BLaER1 (cell line): ENCODE data around the gene PTPRN.

Experiments
- H3K27ac ChIP-seq: shearing (Covaris generic); formaldehyde crosslinking; 2 replicates; pipeline ENCODE4 v1.8.1; 2022
- H3K27me3 ChIP-seq: shearing (Covaris generic); formaldehyde crosslinking; 2 replicates; pipeline ENCODE4 v1.8.1; 2022
- H3K36me3 ChIP-seq: shearing (Covaris generic); formaldehyde crosslinking; 2 replicates; pipeline ENCODE4 v1.8.1; 2022
- H3K4me1 ChIP-seq: shearing (Covaris generic); formaldehyde crosslinking; 2 replicates; pipeline ENCODE4 v1.8.1; 2022
- H3K4me2 ChIP-seq: shearing (Covaris generic); formaldehyde crosslinking; 2 replicates; pipeline ENCODE4 v1.8.1; 2022
- H3K4me3 ChIP-seq: shearing (Covaris generic); formaldehyde crosslinking; 2 replicates; pipeline ENCODE4 v1.8.1; 2022
- H3K9ac ChIP-seq: shearing (Covaris generic); formaldehyde crosslinking; 2 replicates; pipeline ENCODE4 v1.8.1; 2022
- H3K9me3 ChIP-seq: shearing (Covaris generic); formaldehyde crosslinking; 2 replicates; pipeline ENCODE4 v1.8.1; 2022
- H4K20me1 ChIP-seq: shearing (Covaris generic); formaldehyde crosslinking; 2 replicates; pipeline ENCODE4 v1.8.1; 2022
- Cebpa-rat ChIP-seq: shearing (Covaris generic); IDR thresholded peaks from 2 replicates; pipeline ENCODE4 v1.8.1; 2022

The PTPRN gene

GRCh38 chr2:219254590-219255201, 54.5 kb downstream of the PTPRN start:
- peaks cover 16% of the 10 kb centered on the region; the same call in 1 of the 2 replicates for H3K27me3 ChIP-seq
- TF ChIP-seq Cebpa-rat, result 0 out of 2 replicates have a peak, but pooled peaks have one; percentile 25
- H3K36me3 ChIP-seq, result peaks cover 10% of the 10 kb centered on the region; the same call in 1 of the 2 replicates
- H3K4me3 ChIP-seq, result peak overlapping the region; percentile 71
- H3K27ac ChIP-seq, result peak overlapping the region; percentile 67
- H4K20me1 ChIP-seq, result no peaks in the 10 kb centered on the region
- H3K9me3 ChIP-seq, result no peaks in the 10 kb centered on the region
- peak overlapping the region; percentile 42; the same call in 1 of the 2 replicates for H3K9ac ChIP-seq
- H3K4me2 ChIP-seq, result peak overlapping the region; percentile 98
- peaks cover 57% of the 10 kb centered on the region for H3K4me1 ChIP-seq

GRCh38 chr2:219253753-219254589, 55.2 kb downstream of the PTPRN start, which contains the start of gene TUBA4A:
TUBA4A (minus strand) TSS chr2:219253918; CDS start chr2:219253858, 60 bp downstream.
- Histone ChIP-seq H3K4me2 (peak within 1 kb of the TSS; percentile 98), H3K27me3 (peaks cover 16% of the 10 kb centered on the region; the same call in 1 of the 2 replicates), H4K20me1 (0 out of 2 replicates have a peak, but pooled peaks cover 2% of the 10 kb centered on the region), H3K9ac (peak within 1 kb of the TSS; percentile 71), H3K4me3 (peak within 1 kb of the TSS; percentile 71), H3K27ac (peak within 1 kb of the TSS; percentile 67), H3K9me3 (no peaks in the 10 kb centered on the region), H3K4me1 (peaks cover 64% of the 10 kb centered on the region), H3K36me3 (peaks cover 10% of the 10 kb centered on the region; the same call in 1 of the 2 replicates)
- TF ChIP-seq Cebpa-rat, result no peak

GRCh38 chr2:219252900-219253752, 56.1 kb downstream of the PTPRN start, which contains the start of gene TUBA4B:
TUBA4B (plus strand) TSS chr2:219253243; CDS start chr2:219253408, 165 bp downstream.
- Histone ChIP-seq H3K4me1 (peaks cover 72% of the 10 kb centered on the region), H3K27me3 (peaks cover 16% of the 10 kb centered on the region; the same call in 1 of the 2 replicates), H3K9me3 (no peaks in the 10 kb centered on the region), H3K4me2 (peak within 1 kb of the TSS; percentile 98), H3K4me3 (peak within 1 kb of the TSS; percentile 71), H4K20me1 (0 out of 2 replicates have a peak, but pooled peaks cover 5% of the 10 kb centered on the region), H3K27ac (peak within 1 kb of the TSS; percentile 67), H3K9ac (peak within 1 kb of the TSS; percentile 71), H3K36me3 (peaks cover 13% of the 10 kb centered on the region; the same call in 1 of the 2 replicates)
- TF ChIP-seq Cebpa-rat, result no peak

GRCh38 chr2:219252570-219252899, 56.7 kb downstream of the PTPRN start:
- Histone ChIP-seq H3K27ac (peak overlapping the region; percentile 67; the same call in 1 of the 2 replicates), H4K20me1 (0 out of 2 replicates have a peak, but pooled peaks cover 5% of the 10 kb centered on the region), H3K4me1 (peaks cover 78% of the 10 kb centered on the region), H3K27me3 (peaks cover 16% of the 10 kb centered on the region; the same call in 1 of the 2 replicates), H3K4me3 (peak overlapping the region; percentile 71), H3K36me3 (peaks cover 14% of the 10 kb centered on the region; the same call in 1 of the 2 replicates), H3K9me3 (no peaks in the 10 kb centered on the region), H3K9ac (peak overlapping the region; percentile 71), H3K4me2 (peak overlapping the region; percentile 98)
- TF ChIP-seq Cebpa-rat, result no peak

GRCh38 chr2:219252084-219252483, 57.1 kb downstream of the PTPRN start:
- peaks cover 83% of the 10 kb centered on the region for H3K4me1 ChIP-seq
- H3K4me3 ChIP-seq, result peak overlapping the region; percentile 71
- H3K4me2 ChIP-seq, result peak overlapping the region; percentile 98
- peaks cover 16% of the 10 kb centered on the region; the same call in 1 of the 2 replicates for H3K27me3 ChIP-seq
- H3K9me3 ChIP-seq, result no peaks in the 10 kb centered on the region
- peak overlapping the region; percentile 71; the same call in 1 of the 2 replicates for H3K9ac ChIP-seq
- H4K20me1 ChIP-seq, result 0 out of 2 replicates have a peak, but pooled peaks cover 5% of the 10 kb centered on the region
- no peak for TF ChIP-seq Cebpa-rat
- H3K27ac ChIP-seq, result no peak overlapping the region
- peaks cover 17% of the 10 kb centered on the region; the same call in 1 of the 2 replicates for H3K36me3 ChIP-seq

GRCh38 chr2:219251656-219252055, 57.5 kb downstream of the PTPRN start:
- H3K9me3 ChIP-seq, result no peaks in the 10 kb centered on the region
- no peak for TF ChIP-seq Cebpa-rat
- H3K27me3 ChIP-seq, result peaks cover 16% of the 10 kb centered on the region; the same call in 1 of the 2 replicates
- H3K27ac ChIP-seq, result no peak overlapping the region
- no peak overlapping the region for H3K9ac ChIP-seq
- peaks cover 18% of the 10 kb centered on the region; the same call in 1 of the 2 replicates for H3K36me3 ChIP-seq
- peaks cover 87% of the 10 kb centered on the region for H3K4me1 ChIP-seq
- H3K4me3 ChIP-seq, result no peak overlapping the region
- H4K20me1 ChIP-seq, result 0 out of 2 replicates have a peak, but pooled peaks cover 5% of the 10 kb centered on the region
- peak overlapping the region; percentile 98 for H3K4me2 ChIP-seq

GRCh38 chr2:219250049-219250781, 59.0 kb downstream of the PTPRN start:
- no peak for TF ChIP-seq Cebpa-rat
- peaks cover 16% of the 10 kb centered on the region; the same call in 1 of the 2 replicates for H3K27me3 ChIP-seq
- H3K4me2 ChIP-seq, result peak overlapping the region; percentile 98
- peak overlapping the region; percentile 69 for H3K27ac ChIP-seq
- H3K4me1 ChIP-seq, result peaks cover 97% of the 10 kb centered on the region
- 0 out of 2 replicates have a peak, but pooled peaks cover 5% of the 10 kb centered on the region for H4K20me1 ChIP-seq
- H3K9me3 ChIP-seq, result no peaks in the 10 kb centered on the region
- peak overlapping the region; percentile 48 for H3K4me3 ChIP-seq
- peak overlapping the region; percentile 46 for H3K9ac ChIP-seq
- peaks cover 18% of the 10 kb centered on the region; the same call in 1 of the 2 replicates for H3K36me3 ChIP-seq
